Gastrocnemius medialis (tissue), 4 donors: ENCODE data around the gene SH3RF1.

Experiments used
- POLR2A ChIP-seq, 2 donors: fragments of 450-650 bp; IDR thresholded peaks; one replicate each; pipeline ENCODE4 v1.6.1; 2017; ENCODE audit warnings: antibody characterized with exemption in 2 of 2, mild to moderate bottlenecking in 2 of 2, moderate library complexity in 2 of 2
- TF ChIP-seq, protein P1 (sequence below), 5 experiments: fragments of 450-650 bp in 3 of 5; fragments of 200-600 bp in 2 of 5; sonication (generic) in 2 of 5; IDR thresholded peaks in 4 of 5; conservative IDR thresholded peaks in 1 of 5; 1 replicate in 4 of 5; 2 replicates in 1 of 5; pipeline ENCODE4 v1.5.1; 2016 to 2019; ENCODE audit warnings: antibody characterized with exemption in 5 of 5, mild to moderate bottlenecking in 3 of 5, moderate library complexity in 3 of 5

DNA sequence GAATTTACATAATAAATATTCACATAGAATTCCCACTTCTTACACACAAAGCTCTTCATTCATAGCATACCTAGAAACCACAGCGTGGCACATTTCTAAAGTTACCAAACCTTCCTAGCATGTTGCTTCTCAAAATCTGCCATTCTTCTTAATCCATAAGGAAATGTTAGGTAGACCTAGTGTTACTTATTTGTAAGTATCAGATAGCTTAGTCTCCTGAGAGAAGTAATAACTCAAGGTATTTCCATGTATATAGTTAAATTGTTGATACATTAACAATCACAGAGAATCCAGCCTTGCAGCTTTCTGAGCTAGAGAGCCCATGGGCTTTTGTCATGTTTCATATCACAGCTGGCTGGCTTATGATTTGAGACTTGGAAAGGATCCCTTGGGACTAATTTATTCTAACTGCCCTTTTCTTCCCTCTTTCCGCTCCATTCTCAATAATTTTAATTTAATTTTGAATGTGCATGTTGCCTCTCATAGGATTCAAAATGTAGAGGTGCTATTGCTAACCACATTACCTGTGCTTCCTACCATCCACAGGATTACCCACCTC lies 17.6 kb downstream of the SH3RF1 start:
- TF ChIP-seq, protein P1, sequence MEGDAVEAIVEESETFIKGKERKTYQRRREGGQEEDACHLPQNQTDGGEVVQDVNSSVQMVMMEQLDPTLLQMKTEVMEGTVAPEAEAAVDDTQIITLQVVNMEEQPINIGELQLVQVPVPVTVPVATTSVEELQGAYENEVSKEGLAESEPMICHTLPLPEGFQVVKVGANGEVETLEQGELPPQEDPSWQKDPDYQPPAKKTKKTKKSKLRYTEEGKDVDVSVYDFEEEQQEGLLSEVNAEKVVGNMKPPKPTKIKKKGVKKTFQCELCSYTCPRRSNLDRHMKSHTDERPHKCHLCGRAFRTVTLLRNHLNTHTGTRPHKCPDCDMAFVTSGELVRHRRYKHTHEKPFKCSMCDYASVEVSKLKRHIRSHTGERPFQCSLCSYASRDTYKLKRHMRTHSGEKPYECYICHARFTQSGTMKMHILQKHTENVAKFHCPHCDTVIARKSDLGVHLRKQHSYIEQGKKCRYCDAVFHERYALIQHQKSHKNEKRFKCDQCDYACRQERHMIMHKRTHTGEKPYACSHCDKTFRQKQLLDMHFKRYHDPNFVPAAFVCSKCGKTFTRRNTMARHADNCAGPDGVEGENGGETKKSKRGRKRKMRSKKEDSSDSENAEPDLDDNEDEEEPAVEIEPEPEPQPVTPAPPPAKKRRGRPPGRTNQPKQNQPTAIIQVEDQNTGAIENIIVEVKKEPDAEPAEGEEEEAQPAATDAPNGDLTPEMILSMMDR (IDR thresholded peaks at IDR 0.05 in 4 of 5, conservative IDR thresholded peaks at IDR 0.05 in 1 of 5), result no peak
- no peak for TF ChIP-seq POLR2A (IDR thresholded peaks at IDR 0.05)
